ENCODE measurements around the gene TIPIN.
"Not testable (repeated sequence)": the region's sequence is repeated elsewhere in the genome, so short reads cannot be mapped to it uniquely, and the experiment has no call there.

TIPIN gene

DNA sequence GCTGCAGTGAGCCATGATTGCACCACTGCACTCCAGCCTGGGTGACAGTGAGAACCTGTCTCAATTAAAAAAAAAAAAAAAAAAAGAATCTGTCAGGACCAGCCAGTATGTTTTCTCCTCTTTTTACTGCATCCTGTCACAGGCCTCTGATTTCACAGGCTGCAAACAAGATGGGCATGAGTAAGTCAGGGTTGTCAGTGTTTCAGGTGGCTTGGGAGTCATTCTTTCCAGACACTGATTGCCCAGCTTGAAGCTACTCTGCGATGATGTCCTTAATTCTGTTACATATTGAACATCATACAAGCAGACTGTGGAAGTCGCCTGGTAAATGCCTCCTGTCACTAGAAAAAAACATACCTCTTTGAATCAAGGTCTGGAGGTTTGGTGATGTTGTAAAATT, 44.3 kb downstream of the TIPIN start:
- no peak for ATAC-seq (ENCODE audit: low read depth)
- Histone ChIP-seq H3K36me3 (ENCODE audit: low read depth) (peaks cover 68% of the 10 kb centered on the region), H3K4me3 (ENCODE audit: severe bottlenecking) (no peak overlapping the region), H3K27ac (ENCODE audit: poor library complexity, severe bottlenecking) (no peak overlapping the region), H3K27me3 (ENCODE audit: insufficient read depth, poor library complexity, severe bottlenecking) (no peaks in the 10 kb centered on the region), H3K9me3 (ENCODE audit: severe bottlenecking) (no peaks in the 10 kb centered on the region), H3K4me1 (ENCODE audit: insufficient read depth, poor library complexity, severe bottlenecking) (no peaks in the 10 kb centered on the region)
- TF ChIP-seq CTCF (IDR thresholded peaks at IDR 0.05; ENCODE audit: poor library complexity, severe bottlenecking) = no peak
- DNase-seq (ENCODE audit: low spot score) = no peak

DNA sequence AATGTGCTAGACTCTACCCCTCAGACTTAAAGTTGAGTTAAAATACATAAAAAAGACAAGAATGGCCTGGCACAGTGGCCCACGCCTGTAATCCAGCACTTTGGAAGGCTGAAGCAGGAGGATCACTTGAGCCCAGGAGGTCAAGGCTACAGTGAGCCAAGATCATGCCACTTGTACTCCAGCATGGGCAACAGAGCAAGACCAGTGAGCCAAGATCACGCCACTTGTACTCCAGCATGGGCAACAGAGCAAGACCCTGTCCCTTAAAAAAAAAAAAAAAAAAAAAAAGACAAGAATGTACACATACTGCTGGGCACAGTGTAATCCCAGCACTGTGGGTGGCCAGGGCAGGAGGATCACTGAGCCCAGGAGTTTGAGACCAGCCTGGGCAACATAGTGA, 45.7 kb downstream of the TIPIN start:
- Histone ChIP-seq H3K4me1 (ENCODE audit: insufficient read depth, poor library complexity, severe bottlenecking) (no peaks in the 10 kb centered on the region), H3K9me3 (ENCODE audit: severe bottlenecking) (no peaks in the 10 kb centered on the region), H3K27me3 (ENCODE audit: insufficient read depth, poor library complexity, severe bottlenecking) (no peaks in the 10 kb centered on the region), H3K4me3 (ENCODE audit: severe bottlenecking) (no peak overlapping the region), H3K27ac (ENCODE audit: poor library complexity, severe bottlenecking) (no peak overlapping the region), H3K36me3 (ENCODE audit: low read depth) (peaks cover 70% of the 10 kb centered on the region)
- DNase-seq (ENCODE audit: low spot score) (no peak), ATAC-seq (ENCODE audit: low read depth) (no peak)
- TF ChIP-seq CTCF (IDR thresholded peaks at IDR 0.05; ENCODE audit: poor library complexity, severe bottlenecking) = no peak

DNA sequence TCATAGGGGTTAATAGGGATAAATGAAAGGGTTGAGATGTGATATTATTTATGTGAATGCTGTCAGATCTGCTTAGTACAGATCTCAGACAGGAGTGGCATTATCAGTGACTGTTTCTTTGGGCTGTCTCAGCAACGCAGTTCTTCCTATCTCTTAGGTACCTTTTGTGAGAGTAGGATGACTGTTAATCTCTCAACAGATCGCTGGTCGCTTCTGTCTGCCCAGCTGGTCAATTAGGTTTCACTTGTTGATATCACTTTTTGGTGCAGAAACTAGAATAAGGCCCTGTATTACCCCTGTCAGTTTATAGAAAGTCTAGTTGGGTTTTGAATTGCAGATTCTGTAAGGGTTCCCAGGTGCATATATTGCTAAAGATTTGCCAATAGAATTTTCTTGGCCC, 46.7 kb downstream of the TIPIN start:
- no peak overlapping the region for H3K4me3 ChIP-seq (ENCODE audit: severe bottlenecking)
- ATAC-seq (ENCODE audit: low read depth) (no peak), DNase-seq (ENCODE audit: low spot score) (no peak)
- no peaks in the 10 kb centered on the region for H3K4me1 ChIP-seq (ENCODE audit: insufficient read depth, poor library complexity, severe bottlenecking)
- H3K36me3 ChIP-seq (ENCODE audit: low read depth) = peaks cover 67% of the 10 kb centered on the region
- no peak overlapping the region for H3K27ac ChIP-seq (ENCODE audit: poor library complexity, severe bottlenecking)
- H3K27me3 ChIP-seq (ENCODE audit: insufficient read depth, poor library complexity, severe bottlenecking) = no peaks in the 10 kb centered on the region
- TF ChIP-seq CTCF (IDR thresholded peaks at IDR 0.05; ENCODE audit: poor library complexity, severe bottlenecking) = no peak
- no peaks in the 10 kb centered on the region for H3K9me3 ChIP-seq (ENCODE audit: severe bottlenecking)

DNA sequence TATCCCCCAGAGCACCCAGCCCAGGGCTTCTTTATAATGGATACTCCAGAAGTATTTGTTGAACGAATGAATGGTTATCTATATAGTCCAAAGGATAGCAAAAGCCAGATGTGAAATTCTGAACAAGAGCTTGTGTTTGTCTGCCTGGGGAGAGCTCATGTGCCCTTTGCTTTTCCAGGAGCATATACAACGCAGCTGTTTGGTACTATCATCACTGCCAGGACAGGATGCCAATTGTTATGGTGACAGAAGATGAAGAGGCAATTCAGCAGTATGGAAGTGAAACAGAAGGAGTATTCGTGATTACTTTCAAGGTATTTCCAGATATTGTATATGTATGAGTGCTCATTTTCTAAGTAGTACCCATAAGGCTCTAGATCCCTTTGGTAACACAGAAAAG, 48.0 kb downstream of the TIPIN start:
- DNase-seq (ENCODE audit: low spot score) (no peak), ATAC-seq (ENCODE audit: low read depth) (no peak)
- H3K9me3 ChIP-seq (ENCODE audit: severe bottlenecking) = no peaks in the 10 kb centered on the region
- no peaks in the 10 kb centered on the region for H3K4me1 ChIP-seq (ENCODE audit: insufficient read depth, poor library complexity, severe bottlenecking)
- TF ChIP-seq CTCF (IDR thresholded peaks at IDR 0.05; ENCODE audit: poor library complexity, severe bottlenecking) = no peak
- H3K4me3 ChIP-seq (ENCODE audit: severe bottlenecking) = no peak overlapping the region
- H3K36me3 ChIP-seq (ENCODE audit: low read depth) = peaks cover 54% of the 10 kb centered on the region
- no peak overlapping the region for H3K27ac ChIP-seq (ENCODE audit: poor library complexity, severe bottlenecking)
- H3K27me3 ChIP-seq (ENCODE audit: insufficient read depth, poor library complexity, severe bottlenecking) = no peaks in the 10 kb centered on the region

DNA sequence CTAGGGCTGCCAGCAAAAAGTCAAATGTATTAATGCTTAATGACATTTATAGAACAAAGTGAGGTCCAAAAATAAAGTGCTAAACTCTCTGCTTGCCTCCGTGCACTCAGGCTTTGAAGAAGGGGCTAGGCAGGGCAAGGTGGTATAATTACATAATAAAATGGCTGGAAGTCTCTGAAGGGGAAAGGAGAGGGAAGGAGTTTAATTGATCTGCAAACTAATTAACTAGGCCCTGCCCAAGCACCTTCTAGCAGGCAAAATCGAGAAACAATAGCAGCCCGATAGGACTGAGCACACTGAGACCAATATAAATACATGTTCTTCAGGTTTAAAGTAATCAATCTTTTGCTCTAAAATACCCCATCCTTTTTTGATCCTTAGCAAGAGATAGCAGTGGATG, 50.1 kb downstream of the TIPIN start:
- no peak overlapping the region for H3K27ac ChIP-seq (ENCODE audit: poor library complexity, severe bottlenecking)
- no peak for ATAC-seq (ENCODE audit: low read depth)

DNA sequence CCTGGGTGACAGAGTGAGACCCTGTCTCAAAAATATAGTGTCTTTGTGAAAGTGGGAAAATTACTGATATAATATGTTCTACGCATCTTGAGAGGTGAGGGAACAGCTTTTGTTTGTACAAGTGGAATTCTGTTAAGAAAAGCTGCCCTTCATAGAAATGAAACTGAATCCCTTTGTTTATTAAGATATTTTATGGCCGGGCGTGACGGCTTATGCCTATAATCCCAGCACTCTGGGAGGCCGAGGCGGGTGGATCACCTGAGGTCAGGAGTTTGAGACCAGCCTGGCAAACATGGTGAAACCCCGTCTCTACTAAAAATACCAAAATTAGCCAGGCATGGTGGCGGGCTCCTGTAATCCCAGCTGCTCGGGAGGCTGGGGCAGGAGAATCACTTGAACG, 52.1 kb downstream of the TIPIN start:
- H3K4me1 ChIP-seq (ENCODE audit: insufficient read depth, poor library complexity, severe bottlenecking); H3K27me3 ChIP-seq (ENCODE audit: insufficient read depth, poor library complexity, severe bottlenecking); ATAC-seq (ENCODE audit: low read depth); H3K9me3 ChIP-seq (ENCODE audit: severe bottlenecking); DNase-seq (ENCODE audit: low spot score); H3K27ac ChIP-seq (ENCODE audit: poor library complexity, severe bottlenecking); H3K4me3 ChIP-seq (ENCODE audit: severe bottlenecking): not testable (repeated sequence)
- H3K36me3 ChIP-seq (ENCODE audit: low read depth) = peaks cover 31% of the 10 kb centered on the region

More for the DNA sequence above, 50.1 kb downstream of the TIPIN start:
- Histone ChIP-seq H3K4me3 (ENCODE audit: severe bottlenecking) (no peak overlapping the region), H3K27me3 (ENCODE audit: insufficient read depth, poor library complexity, severe bottlenecking) (no peaks in the 10 kb centered on the region), H3K36me3 (ENCODE audit: low read depth) (peaks cover 41% of the 10 kb centered on the region), H3K9me3 (ENCODE audit: severe bottlenecking) (no peaks in the 10 kb centered on the region), H3K4me1 (ENCODE audit: insufficient read depth, poor library complexity, severe bottlenecking) (no peaks in the 10 kb centered on the region)
- DNase-seq (ENCODE audit: low spot score) = no peak
- no peak for TF ChIP-seq CTCF (IDR thresholded peaks at IDR 0.05; ENCODE audit: poor library complexity, severe bottlenecking)
